Calu3 (cell line): ENCODE measurements around the gene TNNI2. TPM values are rescaled to one million over a fixed set of nuclear protein-coding genes. Genes with fewer than 3 reads are reported as not detected.
A peak's percentile ranks its signal among the peaks of the same experiment; 100 is the strongest.

Experiments
- BruUV-seq: library from RNA; stranded (reverse); fragments of 400-500 nt; replicated peaks from 2 replicates; lab custom pipeline; 2021; lab: Mats Ljungman, UMichigan
- CTCF ChIA-PET: fragments of 300-600 bp; sonication (Branson Sonifier 250); formaldehyde crosslinking; loops from one replicate; lab custom pipeline; 2022; ENCODE audit warnings: antibody characterized with exemption; lab: Charles Lee
- DNase-seq: peaks from one replicate; pipeline ENCODE4 v3.0.0; 2022
- H3K27ac Mint-ChIP-seq: one replicate; pipeline ENCODE4 v1.8.0; 2022; ENCODE audit warnings: mixed read lengths; ENCODE audit not compliant: unreplicated experiment
- H3K27me3 Mint-ChIP-seq: one replicate; pipeline ENCODE4 v1.8.0; 2022; ENCODE audit warnings: mixed read lengths; ENCODE audit not compliant: unreplicated experiment
- H3K36me3 Mint-ChIP-seq: one replicate; pipeline ENCODE4 v1.8.0; 2022; ENCODE audit warnings: mild to moderate bottlenecking, moderate library complexity, mixed read lengths; ENCODE audit not compliant: insufficient read depth, unreplicated experiment
- H3K4me1 Mint-ChIP-seq: one replicate; pipeline ENCODE4 v1.8.0; 2022; ENCODE audit warnings: mild to moderate bottlenecking, low read depth, mixed read lengths; ENCODE audit not compliant: unreplicated experiment
- H3K4me3 Mint-ChIP-seq: one replicate; pipeline ENCODE4 v1.8.0; 2022; ENCODE audit warnings: mild to moderate bottlenecking, low read depth, moderate library complexity, mixed read lengths; ENCODE audit not compliant: unreplicated experiment
- H3K9me3 Mint-ChIP-seq: one replicate; pipeline ENCODE4 v1.8.0; 2022; ENCODE audit warnings: low read depth, mixed read lengths; ENCODE audit not compliant: unreplicated experiment
- CTCF ChIP-seq: fragments of 200-600 bp; IDR thresholded peaks from one replicate; pipeline ENCODE4 v1.8.0; 2022; ENCODE audit warnings: antibody characterized with exemption; ENCODE audit not compliant: unreplicated experiment
- intact Hi-C: fragments of 100-400 bp; cut with micrococcal nuclease; formaldehyde crosslinking; loops from one replicate; pipeline ENCODE4 v1.10.0; 2022; ENCODE audit not compliant: unreplicated experiment
- total RNA-seq: library from RNA; stranded (reverse); gene quantifications from 2 replicates; pipeline ENCODE4 v1.2.3, GENCODE V29; 2022

TNNI2 gene
- total RNA-seq, 1 experiment from 2014 or later, result 1.3 TPM

DNA sequence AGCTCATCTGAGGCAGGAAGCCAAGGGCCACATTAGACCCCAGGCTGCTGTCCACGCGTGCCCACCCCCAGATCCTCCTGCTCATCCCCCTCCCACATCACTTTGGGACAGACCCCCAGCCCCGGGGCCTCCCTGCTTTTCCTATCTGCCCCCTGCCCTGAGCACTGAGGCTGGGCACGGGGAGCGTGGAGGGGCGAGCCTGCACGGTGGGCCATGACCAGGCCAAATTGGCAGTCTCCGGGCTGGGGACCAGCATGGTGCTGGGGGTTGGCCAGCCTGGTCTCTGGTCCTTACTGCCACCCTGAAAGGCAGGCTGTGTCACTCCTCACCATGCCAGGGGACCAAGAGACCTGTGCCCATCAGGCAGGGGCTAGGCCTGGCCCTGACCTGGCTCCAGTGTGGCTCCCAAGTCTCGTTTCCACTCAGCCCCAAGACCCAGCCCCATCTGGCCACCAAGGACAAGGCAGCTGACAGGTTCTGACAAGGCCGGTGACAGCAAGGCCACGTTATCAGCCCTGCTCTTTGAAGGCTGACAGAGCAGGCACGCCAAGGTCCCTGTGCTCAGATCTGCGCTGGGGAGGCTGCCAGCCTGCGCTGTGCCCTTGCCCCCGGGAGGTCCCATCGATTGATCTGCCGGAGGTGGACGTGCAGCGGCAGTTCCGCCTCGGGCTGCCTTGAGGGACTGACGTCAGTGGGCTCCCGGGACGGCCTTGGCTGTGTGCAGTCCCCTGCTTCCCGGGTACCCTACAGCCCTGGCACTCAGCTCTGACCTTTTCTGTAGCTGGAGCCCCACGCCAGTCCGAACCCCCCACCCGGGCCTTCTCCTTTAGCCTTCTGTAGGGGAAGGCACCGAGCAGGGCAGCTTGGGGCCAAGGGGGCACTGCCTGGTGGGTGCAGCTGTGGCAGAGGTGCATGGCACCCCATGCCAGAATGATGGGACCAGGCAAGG lies 3.6 kb downstream of the TNNI2 start:
- intact Hi-C loops, result no loop called here
- H3K9me3 Mint-ChIP-seq, result no peaks in the 10 kb centered on the region
- peaks cover 40% of the 10 kb centered on the region for H3K27me3 Mint-ChIP-seq
- H3K36me3 Mint-ChIP-seq, result peaks cover 7% of the 10 kb centered on the region
- H3K27ac Mint-ChIP-seq, result no peak overlapping the region
- peak; percentile 88 for DNase-seq
- CTCF ChIA-PET, result interaction anchor here (1.1 kb wide), 1 partner anchor 149 kb away, joined by 3 read pairs; no protein-coding TSS in a partner anchor
- TF ChIP-seq CTCF, result no peak
- no TSS peak for BruUV-seq
- H3K4me1 Mint-ChIP-seq, result peaks cover 24% of the 10 kb centered on the region
- no peak overlapping the region for H3K4me3 Mint-ChIP-seq

DNA sequence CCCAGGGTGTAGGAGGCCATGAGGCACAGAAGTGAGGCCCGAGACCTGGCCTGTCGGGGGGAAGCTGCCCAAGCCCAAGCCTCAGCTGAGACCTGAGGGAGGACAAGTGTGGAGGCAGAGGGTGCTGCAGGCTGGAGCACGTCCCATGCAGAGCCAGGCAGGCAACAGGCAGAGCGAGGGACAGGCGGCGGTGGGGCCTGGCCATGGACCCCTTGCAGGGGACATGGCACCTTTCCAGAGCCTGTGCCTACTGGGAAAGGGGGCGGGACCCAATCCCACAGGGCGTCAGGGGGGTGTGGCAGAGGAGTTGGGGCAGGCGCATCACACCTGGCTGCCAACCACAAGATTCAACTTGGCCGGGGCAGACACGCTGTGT lies 4.3 kb downstream of the TNNI2 start:
- Mint-ChIP-seq H3K36me3 (peaks cover 7% of the 10 kb centered on the region), H3K4me3 (no peak overlapping the region), H3K9me3 (no peaks in the 10 kb centered on the region), H3K27ac (no peak overlapping the region), H3K4me1 (peaks cover 24% of the 10 kb centered on the region), H3K27me3 (peaks cover 41% of the 10 kb centered on the region)
- no peak for TF ChIP-seq CTCF
- no peak for DNase-seq
- no TSS peak for BruUV-seq
- intact Hi-C loops, result no loop called here
- CTCF ChIA-PET, result interaction anchor here (1.1 kb wide), 1 partner anchor 149 kb away, joined by 3 read pairs; no protein-coding TSS in a partner anchor

GRCh38 chr11:1843796-1844195 lies 5.0 kb downstream of the TNNI2 start:
- no peak for DNase-seq
- no peak overlapping the region for H3K27ac Mint-ChIP-seq
- no peak for TF ChIP-seq CTCF
- intact Hi-C loops, result no loop called here
- H3K27me3 Mint-ChIP-seq, result peaks cover 41% of the 10 kb centered on the region
- H3K36me3 Mint-ChIP-seq, result peaks cover 7% of the 10 kb centered on the region
- H3K9me3 Mint-ChIP-seq, result no peaks in the 10 kb centered on the region
- BruUV-seq, result no TSS peak
- CTCF ChIA-PET, result no interaction called here
- no peak overlapping the region for H3K4me3 Mint-ChIP-seq
- peaks cover 24% of the 10 kb centered on the region for H3K4me1 Mint-ChIP-seq

DNA sequence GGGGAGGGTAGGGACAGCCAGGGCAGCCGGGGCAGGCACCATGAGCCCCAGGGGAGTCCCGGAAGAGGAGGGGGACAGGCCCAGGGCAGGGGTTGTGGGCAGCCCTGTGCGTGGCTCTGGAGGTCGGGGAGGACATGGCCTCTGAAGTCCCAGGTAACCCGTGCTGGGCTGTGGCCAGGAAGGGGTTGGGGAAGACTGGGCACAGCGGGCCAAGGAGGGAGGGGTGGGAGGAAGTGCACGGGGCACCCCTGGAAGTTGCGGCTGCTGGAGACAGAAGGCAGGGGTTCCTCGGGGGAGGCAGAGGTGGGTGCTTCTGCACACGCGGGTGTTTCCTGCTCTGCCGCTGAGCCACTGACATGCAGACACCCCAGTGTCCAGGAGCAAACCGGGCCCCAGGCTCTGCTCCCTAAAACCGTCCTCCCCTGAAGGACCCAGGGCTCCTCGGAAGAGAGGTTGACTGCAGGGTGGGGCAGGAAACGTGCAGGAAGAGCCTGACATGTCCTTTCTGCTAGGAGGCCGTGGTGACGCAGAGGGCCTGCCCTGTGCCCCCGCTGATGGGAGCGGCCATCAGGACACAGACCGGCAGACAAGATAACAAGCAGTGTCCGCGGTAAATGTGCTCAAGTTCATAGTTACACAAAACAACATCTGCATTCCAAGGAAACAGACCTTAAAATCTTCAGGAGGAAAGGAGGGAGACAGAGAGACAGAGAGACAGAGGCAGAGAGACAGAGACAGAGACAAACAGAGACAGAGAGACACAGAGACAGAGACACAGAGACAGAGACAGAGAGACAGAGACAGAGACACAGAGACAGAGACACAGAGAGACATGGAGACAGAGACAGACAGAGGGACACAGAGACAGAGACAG lies 5.7 kb downstream of the TNNI2 start:
- Mint-ChIP-seq H3K4me3 (no peak overlapping the region), H3K36me3 (peaks cover 7% of the 10 kb centered on the region), H3K27ac (no peak overlapping the region), H3K4me1 (peaks cover 24% of the 10 kb centered on the region), H3K9me3 (no peaks in the 10 kb centered on the region), H3K27me3 (peaks cover 41% of the 10 kb centered on the region)
- DNase-seq, result no peak
- intact Hi-C loops, result no loop called here
- CTCF ChIA-PET, result no interaction called here
- TF ChIP-seq CTCF, result no peak
- no TSS peak for BruUV-seq
